Measurements from ENCODE around the gene THBS2. TPM values are rescaled to one million over a fixed set of nuclear protein-coding genes. Genes with fewer than 3 reads are reported as not detected.

The THBS2 gene
- total RNA-seq, 1 donor from 2014 or later, result 50.0 TPM

DNA sequence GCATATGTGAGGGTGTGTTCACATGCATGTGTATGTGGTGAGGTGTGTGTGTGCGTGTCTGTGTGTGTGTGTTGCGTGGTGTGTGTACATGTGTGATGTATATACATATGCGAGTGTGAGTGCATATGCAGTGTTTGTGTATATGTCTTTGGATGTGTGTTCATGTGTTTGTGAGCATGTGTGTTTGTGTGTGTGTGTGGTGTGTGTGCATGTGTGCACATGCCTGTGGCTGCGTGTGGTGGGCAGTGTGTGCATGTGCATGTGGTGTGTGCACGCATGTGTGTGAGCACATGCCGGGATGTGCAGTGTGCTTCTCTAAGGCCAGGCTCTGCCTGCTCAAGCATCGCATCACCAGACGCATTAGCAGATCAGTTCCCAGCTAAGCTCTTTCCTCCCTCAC, 5.7 kb downstream of the THBS2 start:
- no peak for ATAC-seq

DNA sequence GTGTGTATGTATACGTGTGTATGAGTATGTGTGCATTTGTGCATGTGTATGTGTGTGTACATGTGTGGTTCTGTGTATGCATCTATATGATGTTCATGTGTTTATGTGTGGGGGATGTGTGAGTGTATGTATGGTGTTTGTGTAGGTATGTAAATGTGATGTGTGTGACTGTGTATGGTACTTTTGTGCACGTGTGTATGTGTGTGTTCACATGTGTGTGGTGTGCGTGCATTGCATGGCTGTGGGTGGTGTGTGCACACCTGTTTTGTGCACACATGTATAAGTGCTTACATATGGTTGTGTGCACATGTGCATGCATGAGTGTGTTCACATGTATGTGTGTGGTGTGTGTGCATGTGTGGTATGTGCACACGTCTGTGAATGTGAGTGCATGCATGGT, 6.2 kb downstream of the THBS2 start:
- ATAC-seq, result no peak

DNA sequence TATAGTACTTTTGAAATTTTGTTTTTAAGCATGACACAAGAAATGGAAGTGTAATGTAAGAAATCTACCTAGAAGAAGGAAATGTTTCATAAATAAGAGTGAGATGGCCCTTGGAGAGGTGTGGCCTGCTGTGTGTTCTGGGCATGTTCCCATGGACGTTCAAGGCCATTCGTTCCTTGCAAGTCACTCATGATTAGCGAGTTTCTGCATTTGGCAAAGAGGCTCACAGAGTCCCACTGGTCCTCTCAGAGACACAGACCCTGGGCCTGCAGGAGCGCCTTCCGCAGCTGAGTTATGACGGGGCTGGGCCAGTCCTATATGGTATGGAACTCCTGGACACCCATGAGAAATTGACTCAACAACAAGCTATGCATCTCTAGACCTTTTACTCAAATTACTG, 7.2 kb downstream of the THBS2 start:
- ATAC-seq, result no peak

DNA sequence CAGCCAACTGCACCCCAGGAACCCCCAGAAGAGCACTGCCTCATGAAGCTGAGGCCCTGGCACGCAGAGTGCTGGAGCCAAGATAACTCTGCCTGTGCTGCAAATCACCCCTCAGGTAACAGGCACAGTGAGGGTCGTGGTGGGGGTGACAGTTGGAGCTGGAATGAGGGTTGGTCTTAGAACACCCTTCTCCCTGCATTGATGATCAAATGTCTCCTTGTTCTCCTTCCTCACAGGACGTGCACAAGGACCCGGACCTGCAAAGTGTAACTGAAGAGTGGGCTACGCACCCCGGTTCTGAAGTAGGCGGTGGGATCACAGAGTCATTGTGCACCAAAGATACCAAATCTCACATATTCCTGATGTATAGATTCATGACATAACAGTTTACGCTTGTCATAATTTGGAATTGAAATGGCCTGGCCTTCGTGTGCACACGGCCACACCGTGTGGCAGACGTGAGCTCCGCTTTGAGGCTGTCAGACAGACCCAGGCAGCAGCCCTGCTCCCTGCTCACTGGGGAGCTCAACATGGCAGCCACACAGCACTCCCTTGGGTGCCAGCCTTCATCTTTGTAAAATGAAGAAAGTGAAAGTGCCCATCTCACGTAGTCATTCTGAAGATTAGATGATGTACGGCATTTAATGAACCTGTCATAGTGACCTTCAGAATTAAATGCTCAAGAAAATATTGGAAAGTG, 8.8 kb downstream of the THBS2 start:
- ATAC-seq, result no peak

DNA sequence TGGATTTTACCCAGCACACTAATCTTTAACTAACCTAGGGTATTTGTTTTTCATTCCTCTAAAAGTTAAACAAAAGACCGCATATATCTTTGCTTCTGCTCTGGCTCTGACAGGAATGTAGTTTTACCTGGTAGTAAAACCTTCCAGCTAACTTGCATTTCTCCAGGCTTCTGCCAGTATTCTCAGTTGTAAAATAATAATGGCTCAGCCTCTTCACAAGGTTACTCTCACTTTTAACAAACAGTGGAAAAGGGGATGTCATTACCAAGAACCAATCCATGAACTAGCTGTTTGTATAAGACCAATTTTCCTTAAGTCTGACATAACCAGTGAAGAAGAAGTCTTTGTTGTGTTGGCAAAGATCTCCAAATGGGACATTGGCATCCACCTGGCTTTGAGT, 10.0 kb downstream of the THBS2 start:
- ATAC-seq, result no peak

DNA sequence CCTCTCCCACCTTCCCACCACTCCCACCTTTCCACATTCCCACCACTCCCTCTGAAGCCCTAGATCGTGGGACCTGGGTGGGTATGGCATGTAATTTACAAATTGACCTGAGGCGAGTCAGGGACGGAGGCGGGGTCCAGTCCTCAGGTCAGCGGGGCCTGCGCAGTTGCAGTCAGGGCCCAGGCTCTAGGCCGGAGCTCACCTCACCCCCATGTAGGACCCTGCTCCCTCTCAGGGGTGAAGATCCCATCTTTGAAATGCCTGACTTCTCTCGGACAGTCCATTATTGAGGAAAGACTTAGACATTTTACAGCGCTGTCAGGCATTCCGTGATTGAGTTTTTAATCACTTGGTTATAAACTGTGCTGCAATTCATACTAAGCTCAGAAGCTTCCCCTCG, 10.5 kb downstream of the THBS2 start:
- no peak for ATAC-seq

DNA sequence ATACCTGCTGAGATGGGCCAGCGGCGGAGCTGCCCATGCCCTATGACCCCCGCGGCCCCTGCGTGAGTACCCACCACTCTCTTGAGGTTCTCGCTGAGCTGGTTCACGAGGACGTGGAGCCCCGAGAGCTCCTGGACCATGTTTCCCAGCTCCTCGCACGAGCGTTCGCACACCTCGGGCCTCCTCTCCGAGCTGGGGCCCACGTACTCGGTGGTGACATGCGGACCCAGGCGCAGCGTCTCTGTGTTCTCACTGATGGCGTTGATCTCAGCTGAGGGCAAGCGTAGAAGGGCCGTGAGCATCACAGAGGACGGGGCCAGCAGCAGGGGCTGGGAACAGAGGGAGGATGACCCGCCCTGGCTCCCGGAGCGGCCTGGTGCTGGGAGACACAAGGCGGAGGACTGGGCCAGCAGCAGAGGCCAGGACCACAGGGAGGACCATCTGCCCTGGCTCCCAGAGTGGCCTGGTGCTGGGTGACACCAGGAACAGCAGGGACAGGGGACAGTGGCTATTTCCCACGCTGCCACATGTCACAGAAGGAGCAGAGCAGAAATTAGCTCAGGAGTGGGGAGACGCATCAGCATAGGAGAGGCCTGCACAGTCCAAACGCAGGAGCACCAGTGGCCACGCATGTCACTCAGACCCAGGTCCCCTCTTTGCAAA, 11.8 kb downstream of the THBS2 start:
- ATAC-seq, result no peak

DNA sequence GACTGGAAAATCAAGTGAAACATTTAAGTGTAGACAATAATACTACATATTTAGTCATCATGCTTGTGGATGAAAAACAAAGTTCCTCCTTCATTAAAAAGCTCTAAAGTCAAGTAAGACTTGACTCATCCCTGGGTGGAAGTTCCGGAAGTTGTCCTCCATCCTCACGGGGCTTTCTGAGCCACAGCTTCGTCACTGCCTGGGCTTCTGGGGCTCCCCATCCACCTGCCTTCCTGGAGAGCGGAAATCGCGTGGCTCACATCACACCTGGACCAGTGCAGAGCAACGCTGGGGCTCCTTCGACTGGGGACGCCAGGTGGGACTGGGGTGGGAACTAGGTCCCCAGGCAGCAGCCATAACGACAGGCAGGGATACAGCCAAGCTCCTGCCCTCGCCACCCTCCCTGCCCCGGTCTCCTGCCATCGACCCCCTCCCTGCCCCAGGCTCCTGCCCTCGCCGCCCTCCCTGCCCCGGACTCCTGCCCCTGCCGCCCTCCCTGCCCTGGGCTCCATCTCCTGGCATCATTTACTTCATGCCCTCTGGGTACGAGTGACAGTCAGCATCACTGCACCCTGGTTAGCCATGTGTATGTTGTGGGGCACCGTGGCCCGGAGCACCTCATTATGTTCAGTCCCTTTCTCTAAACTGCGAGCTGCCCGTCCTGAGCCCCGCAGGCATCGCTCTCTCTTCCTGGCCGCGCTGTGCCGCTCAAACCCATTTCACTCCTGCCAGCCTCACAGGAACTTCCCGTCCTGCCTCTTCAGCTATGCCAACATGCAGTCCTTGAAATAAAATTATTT, 12.9 kb downstream of the THBS2 start:
- peak; percentile 75 for ATAC-seq

DNA sequence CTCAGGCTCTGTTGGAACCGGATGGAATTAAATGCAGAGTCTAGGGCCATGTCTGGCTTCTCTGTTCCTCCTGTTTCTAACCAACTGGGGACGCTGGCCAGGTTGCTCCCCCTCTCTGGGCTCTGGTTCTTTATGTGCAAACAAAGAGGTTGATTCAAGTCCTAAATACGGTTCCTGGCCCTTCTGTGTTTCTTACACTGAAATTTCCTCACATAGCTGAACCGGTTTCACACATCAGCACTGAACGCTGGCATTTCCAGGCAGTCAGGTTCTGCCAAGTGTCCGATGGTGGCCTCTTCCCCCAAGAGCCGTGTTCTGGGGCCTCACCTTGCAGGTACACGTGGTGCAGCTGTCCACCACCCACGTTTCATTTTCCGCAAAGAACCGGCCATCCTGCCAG, 13.5 kb downstream of the THBS2 start:
- peak; percentile 83 for ATAC-seq

DNA sequence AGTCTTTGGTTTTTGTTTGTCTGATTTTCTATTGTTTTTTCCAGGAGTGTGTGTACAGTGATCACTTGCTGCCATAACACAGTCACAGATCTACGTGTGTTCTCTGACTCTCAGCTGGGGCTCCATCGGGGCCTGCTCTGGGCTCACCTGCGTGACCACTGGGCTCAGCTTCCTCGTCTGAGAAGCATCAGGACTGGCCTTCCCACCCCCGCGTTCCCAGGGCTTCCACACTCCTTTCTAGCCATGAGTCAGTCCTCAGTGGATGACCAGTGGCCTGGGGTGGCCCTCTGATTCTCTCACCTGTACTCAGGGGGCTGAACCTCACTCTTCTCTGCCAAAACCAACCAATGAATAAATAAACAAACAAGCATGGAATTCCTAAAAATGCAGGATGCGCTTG, 14.5 kb downstream of the THBS2 start:
- no peak for ATAC-seq

DNA sequence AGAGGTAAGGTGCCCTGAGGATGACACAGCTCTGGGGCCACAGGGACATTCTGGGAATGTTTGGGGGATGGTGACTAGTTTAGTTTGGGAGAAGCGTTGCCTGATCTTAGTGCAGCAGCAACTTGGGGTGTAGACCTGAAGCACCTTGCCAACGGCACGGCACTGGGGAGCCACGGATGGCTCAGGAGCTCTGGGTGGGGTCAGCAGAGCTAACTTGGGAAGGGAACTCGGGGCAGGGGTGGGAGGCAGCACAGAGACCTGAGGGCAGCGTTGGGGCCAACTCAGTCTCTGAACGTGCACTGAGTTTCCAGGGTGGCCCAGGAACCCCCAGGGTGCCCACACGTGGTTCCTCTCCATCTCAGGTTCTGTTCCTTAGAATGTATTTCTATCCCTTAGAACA, 14.9 kb downstream of the THBS2 start:
- ATAC-seq, result no peak

DNA sequence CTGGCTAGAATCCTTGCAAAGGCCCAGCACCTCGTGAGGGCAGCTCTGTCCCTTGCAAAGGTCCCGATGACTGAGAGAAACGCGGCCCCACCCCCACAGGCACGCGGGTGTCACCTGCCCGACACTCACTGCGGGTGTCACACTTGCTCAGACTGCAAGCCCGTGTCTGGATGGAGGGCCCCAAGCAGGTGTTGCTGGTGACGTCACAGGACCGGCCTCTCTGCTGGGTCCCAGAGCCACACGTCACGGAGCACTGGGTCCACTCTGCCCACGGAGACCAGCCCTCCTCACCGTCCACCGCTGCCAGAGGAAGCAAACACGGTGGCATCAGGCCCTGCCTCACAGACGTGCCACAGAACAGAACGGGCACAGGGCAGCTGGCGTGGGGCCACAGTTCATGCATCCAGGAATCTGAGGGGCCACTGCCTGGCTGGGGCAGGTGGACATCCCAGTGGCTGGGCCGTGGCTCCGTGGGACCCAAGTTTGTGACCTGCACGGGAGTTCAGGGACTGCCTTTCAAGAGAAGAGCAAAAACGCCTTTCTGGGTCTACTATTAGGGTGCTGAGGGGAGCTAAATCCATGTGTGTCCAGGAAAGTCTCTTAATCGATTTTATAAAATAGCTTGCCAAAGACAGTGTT, 16.0 kb downstream of the THBS2 start:
- no peak for ATAC-seq

DNA sequence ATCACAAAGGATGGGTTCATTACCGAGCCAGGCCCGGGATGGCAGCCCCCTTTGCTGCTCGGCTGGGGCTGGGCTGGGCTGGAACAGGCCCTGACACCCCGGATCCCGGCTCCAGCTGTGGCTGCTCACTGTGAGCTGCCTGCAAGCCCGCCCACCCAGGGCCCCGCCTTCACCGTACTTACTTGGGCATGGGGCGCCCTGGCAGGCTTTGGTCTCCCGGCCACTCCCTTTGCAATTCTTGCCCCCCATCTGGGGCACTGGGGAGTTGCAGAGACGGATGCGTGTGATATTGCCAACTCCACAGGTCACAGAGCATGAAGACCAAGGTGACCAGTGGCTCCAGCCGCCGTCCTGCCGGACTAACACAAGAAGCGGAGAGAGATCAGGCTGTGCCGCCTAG, 16.7 kb downstream of the THBS2 start:
- ATAC-seq, result no peak

DNA sequence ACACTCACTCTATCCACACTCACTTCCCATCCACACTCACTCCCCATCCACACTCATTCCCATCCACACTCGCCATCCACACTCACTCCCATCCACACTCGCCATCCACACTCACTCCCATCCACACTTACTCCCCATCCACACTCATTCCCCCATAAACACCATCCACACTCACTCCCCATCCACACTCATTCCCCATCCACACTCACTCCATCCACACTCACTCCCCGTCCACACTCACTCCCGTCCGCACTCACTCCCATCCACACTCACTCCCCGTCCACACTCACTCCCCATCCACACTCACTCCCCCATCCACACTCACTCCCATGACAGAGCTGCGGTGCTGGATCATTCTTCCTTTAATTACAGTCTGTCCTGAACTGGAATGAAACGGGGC, 17.1 kb downstream of the THBS2 start:
- ATAC-seq, result no peak

DNA sequence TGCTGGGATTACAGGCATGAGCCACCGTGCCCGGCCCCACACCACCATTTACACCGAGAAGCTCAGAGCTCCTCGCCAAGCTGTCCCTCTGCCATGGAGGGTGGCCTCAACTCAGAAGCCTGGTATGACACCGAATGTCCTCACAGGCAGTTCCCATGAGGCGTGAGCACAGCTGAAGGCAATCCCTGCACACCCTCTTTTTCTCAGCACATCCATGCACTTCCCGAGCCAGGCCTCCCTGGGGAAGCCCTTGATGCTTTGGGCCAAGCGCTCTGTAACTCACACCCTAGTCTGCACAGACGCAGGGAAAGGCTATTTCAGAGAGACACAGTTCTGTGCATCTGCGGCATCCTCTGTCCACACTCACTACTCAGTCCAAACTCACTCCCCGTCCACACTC, 18.4 kb downstream of the THBS2 start:
- no peak for ATAC-seq

DNA sequence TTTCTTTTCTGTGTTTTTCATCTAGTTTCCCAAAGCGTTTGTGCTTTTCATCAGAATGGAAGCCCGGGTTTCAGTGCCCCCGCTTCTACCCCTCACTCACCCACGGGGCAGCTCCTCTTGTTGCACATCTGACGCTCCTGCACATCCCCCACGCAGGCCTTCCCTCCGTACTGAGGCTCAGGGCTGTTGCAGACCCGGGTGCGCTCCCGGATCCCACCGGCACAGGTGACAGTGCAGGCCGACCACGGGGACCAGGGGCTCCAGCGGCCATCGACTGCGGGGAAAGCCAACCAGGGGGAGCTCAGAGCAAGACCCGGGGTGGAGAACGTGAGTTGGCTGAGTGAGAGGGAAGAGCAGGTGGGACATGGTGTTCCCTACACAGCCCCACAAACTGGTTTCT, 19.0 kb downstream of the THBS2 start:
- no peak for ATAC-seq

DNA sequence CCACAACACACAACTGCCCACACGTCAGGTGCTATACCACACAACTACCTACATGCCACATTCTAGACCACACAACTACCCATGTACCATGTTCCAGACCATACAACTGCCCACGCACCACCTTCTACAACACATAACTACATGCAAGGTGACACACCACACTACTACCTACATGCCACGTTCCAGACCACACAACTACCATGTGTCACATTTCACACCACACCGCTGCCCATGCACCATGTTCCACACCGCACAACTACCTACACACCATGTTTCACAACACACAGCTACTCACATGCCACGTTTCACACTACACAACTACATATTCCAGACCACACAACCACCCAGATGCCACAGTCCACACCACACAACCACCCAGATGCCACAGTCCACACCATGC, 19.8 kb downstream of the THBS2 start:
- no peak for ATAC-seq

DNA sequence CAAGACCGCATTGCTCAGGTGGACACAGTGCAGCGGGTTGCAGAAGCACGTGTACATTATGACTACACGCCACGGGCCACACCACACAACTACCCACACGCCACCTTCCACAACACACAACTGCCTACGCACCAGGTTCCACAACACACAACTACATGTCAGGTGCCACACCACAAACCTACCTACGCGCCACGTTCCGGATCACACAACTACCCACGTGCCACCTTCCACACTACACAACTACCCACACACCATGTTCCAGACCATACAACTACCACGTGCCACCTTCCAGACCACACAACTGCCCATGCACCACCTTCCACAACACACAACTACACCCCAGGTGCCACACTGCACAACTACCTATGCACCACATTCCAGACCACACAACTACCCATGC, 20.5 kb downstream of the THBS2 start:
- ATAC-seq, result no peak

DNA sequence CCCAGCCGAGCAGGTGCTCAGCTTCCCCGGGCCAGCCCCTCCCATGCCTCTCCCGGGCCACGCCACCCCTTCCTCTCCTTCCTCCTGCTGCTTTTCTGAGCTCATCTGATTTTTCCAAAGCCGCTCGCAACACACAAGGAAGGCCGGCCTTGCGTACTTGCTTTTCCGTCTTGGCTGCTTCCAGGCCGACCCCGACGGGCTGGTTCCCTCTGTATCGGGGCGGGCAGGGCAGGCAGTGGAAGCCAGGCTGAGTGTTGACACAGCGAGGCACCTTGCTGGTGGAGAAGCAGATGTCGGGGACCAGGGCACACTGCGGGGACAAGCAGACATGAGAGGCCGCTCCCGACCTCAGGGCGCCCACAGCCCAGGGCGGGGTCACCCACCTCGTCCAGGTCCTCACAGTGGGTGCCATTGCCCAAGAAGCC, 21.1 kb downstream of the THBS2 start:
- no peak for ATAC-seq

DNA sequence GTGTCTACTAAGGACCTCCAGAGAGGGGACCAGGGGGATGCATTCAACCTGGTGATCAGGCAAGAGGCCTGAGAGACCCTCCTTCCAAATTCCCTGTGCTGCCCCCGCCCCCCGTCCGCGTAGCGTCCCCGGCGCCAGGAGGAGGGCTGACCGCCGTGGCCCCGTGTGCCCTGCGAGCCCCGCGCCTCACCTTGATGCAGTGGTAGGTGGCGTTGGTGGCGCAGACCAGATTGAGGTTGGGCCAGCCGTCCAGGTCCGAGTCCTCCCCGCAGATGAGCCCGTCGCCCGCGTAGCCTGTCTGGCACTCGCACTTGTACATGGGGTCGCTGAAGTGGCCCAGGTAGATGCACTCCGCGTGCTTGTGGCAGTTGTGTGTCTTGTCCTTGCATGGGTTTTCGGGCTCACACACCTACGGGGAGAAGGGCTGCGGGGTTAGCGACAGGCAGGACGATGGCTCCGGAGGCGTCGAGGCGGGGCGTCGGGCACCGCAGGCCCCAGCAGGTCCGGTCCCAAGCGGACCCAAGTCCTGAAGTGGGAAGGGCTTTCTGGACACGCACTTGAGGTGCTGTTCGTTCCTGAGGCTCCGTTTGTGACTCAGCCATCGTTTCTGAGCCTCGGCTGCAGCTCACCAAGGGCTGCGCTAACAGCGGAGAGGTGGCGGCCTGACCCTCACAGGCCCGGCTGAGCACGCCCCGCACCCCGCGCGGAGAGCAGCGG, 21.7 kb downstream of the THBS2 start:
- no peak for ATAC-seq

DNA sequence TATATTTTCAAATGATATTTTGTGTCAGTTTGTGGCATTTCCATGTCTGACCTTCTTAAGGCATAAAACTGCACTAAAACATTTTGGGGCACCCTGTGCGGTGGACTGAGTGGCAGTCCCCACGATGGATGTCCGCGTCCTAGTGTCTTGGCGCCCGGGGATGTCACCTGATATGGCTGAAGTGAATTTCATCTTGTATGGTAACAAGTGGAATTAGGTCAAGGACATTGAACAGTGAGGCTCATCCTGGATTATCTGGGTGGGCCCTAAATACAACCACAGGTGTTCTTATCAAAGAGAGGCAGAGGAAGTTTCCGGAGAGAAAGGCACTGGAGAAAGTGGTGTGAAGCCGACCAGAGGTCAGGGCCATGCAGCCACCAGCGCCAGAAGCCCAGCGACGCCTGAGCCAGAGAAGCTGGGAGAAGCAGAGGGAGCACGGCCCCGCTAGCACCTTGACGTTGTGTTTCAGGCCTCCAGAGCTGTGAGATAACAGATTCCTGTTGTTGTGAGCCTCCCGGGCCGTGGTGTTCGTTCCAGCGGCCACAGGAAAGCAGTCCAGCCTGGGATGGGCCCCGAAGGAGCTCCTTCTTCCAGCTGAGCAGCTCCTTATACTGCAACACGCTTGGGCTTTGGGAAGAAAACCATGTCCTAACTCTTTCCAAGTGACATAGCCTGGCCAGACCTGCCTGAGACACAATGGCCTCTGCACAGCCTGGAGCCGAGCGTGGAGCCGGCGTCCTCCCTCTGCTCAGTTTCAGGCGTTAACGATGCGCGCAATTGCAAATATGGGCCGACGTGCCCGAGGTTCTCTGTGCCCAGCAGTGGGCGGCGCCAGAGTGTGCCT, 22.5 kb downstream of the THBS2 start:
- no peak for ATAC-seq

DNA sequence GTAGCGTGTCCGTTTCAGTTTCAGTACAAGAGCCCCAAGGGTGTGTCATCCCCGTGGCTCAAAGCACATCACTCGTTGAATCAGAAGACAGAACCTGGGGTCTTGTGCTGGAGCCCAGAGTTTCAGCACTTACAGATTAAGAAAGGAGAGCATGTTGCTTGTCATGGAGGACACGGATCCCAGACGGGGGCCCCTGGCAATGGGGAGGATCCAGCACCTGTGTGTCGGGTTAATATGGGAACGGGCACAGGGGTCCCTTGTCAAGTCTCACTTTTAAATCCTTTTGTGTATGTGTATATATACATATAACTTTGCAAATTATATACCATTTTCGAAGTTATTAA, 23.4 kb downstream of the THBS2 start:
- no peak for ATAC-seq

Measured in esophagus mucosa (tissue), 1 donor.